H1 (cell line): ENCODE results near the gene CCL28. TPM values are rescaled to one million over a fixed set of nuclear protein-coding genes. Genes with fewer than 3 reads are reported as not detected.

Source experiments
- CHD2 ChIP-seq: IDR thresholded peaks from 2 replicates; pipeline ENCODE4 v1.6.1; 2012; ENCODE audit warnings: low read length, improper control_type of control experiment
- CHD7 ChIP-seq: fragments of 300-600 bp; sonication (generic); IDR thresholded peaks from 2 replicates; pipeline ENCODE4 v1.7.1; 2012; ENCODE audit warnings: low read length, moderate library complexity, mild to moderate bottlenecking, inconsistent platforms; ENCODE audit not compliant: insufficient replicate concordance
- TBP ChIP-seq: IDR thresholded peaks from 2 replicates; pipeline ENCODE4 v1.6.1; 2011; ENCODE audit warnings: low read depth, low read length, improper control_type of control experiment
- polyA plus RNA-seq, 7 experiments: library from polyadenylated mRNA; depleted of rRNA in 3 of 7; stranded (reverse) in 5 of 7; unstranded in 2 of 7; fragments of >200 nt in 5 of 7; fragments of 200-250 nt in 2 of 7; gene quantifications; 1 replicate in 5 of 7; 2 replicates in 1 of 7; 4 replicates in 1 of 7; pipeline versions ENCODE4 v1.2.1 to v1.2.3, GENCODE V29; 2011 to 2013; ENCODE audit warnings: missing spikeins in 2 of 7, mixed read lengths in 2 of 7
- total RNA-seq: library from RNA; stranded (reverse); fragmentation: NEBNext Ultra II Directional; extraction: Animal tissue kit (Norgen Biotek cat#: 25700); gene quantifications from 2 replicates; pipeline ENCODE4 v1.2.1, GENCODE V29; 2021

The CCL28 gene
- total and polyA plus RNA-seq, 2 of the 8 experiments (the other 6 are each of a cell fraction or from before 2014, with no cell fraction given), result 0.95 TPM; not detected in 1

DNA sequence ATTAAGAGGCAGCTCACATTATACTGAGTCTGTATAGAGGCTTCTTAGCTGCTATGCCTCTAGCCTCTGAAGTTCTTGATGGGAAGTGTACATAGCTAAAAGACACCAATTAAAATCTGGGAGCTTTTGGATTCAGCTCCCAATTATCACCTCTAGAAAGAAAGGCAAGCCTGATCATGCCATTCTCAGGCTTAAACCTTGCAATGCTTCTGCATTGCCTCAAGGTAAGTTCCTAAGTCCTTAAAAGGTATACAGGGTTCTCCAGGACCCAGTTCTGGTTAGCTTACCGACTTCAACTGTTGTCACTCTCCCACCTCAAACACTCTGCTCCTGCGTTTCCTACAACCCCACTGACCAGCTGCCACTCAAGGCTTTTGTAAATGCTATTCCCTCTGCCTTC lies 17.5 kb upstream of the CCL28 start (continued):
- TF ChIP-seq CHD7 (no peak), TBP (no peak), CHD2 (no peak)
